Psoas muscle (tissue), 8 donors: Measurements from ENCODE around the gene ADAMTS4. TPM values are rescaled to one million over a fixed set of nuclear protein-coding genes. Genes with fewer than 3 reads are reported as not detected.

Experiments used
- ATAC-seq, 4 donors: fragments of 200-7000 bp; cut with Tn5 transposase; one replicate each; pipeline ENCODE4 v1.9.1; 2020; ENCODE audit warnings: moderate library complexity in 3 of 4, mild to moderate bottlenecking in 2 of 4
- DNase-seq, 2 donors: peaks; one replicate each; pipeline ENCODE4 v3.0.0-alpha.2; 2020
- H3K27ac ChIP-seq: fragments of 200-600 bp; one replicate; pipeline ENCODE4 v1.8.0; 2022
- H3K27me3 ChIP-seq, 3 donors: fragments of 200-600 bp in 1 of 3; one replicate each; pipeline versions ENCODE4 v1.6.1 to v1.8.0; 2013 to 2022; ENCODE audit warnings: low read length in 2 of 3, mild to moderate bottlenecking in 2 of 3, moderate library complexity in 1 of 3; ENCODE audit not compliant: insufficient read depth in 3 of 3
- H3K36me3 ChIP-seq, 2 donors: fragments of 200-600 bp in 1 of 2; one replicate each; pipeline versions ENCODE4 v1.6.1 to v1.8.0; 2013 to 2022; ENCODE audit warnings: low read depth in 1 of 2, mild to moderate bottlenecking in 1 of 2, moderate library complexity in 1 of 2; ENCODE audit not compliant: insufficient read depth in 1 of 2
- H3K4me1 ChIP-seq: fragments of 200-600 bp; one replicate; pipeline ENCODE4 v1.8.0; 2022
- H3K4me3 ChIP-seq: fragments of 200-600 bp; one replicate; pipeline ENCODE4 v1.8.0; 2022; ENCODE audit warnings: mild to moderate bottlenecking
- H3K9me3 ChIP-seq: fragments of 200-600 bp; one replicate; pipeline ENCODE4 v1.8.0; 2022
- WGBS, 3 donors: extraction: QIAGEN DNeasy Blood & Tissue Kit; methylation state at CpG; one replicate each; pipeline versions ENCODE4 v1.1.6 to v1.1.7; 2013; 5-methylcytosine and 5-hydroxymethylcytosine counted together
- intact Hi-C, 2 donors: fragments of 100-400 bp; cut with DNase I; formaldehyde crosslinking; loops; one replicate each; pipeline versions ENCODE4 v1.11.0 to v1.14.2; 2022
- polyA plus RNA-seq, 3 donors: library from polyadenylated mRNA; stranded (reverse); fragments of 200-250 nt; gene quantifications; one replicate each; pipeline ENCODE4 v1.2.3, GENCODE V29; 2013
- total RNA-seq, 4 donors: library from RNA; stranded (reverse); fragmentation: NEBNext Ultra II Directional in 2 of 4; extraction: Animal tissue kit (Norgen Biotek cat#: 25700) in 2 of 4; gene quantifications; one replicate each; pipeline versions ENCODE4 v1.2.1 to v1.2.4, GENCODE V29; 2021 to 2023
- TF ChIP-seq, protein P1 (sequence below): fragments of 200-600 bp; IDR thresholded peaks from one replicate; pipeline ENCODE4 v1.8.0; 2022; ENCODE audit warnings: antibody characterized with exemption
- donor health status: healthy with polysubstance abuse.
- donor health status: DM: no; HTN: no; CAD: no; lungs with moderate emphysema.
- donor health status: Bipolar disorder and iron deficiency.
- donor health status: healthy.
- donor health status: DM: yes; HTN: yes; CAD: no.
- donor health status: DM: no; HTN: no; CAD: no.
- donor health status: DM: no; HTN: no; CAD: no.
- donor health status: DM: yes; HTN: yes; CAD: no.

ADAMTS4 gene
- total and polyA plus RNA-seq, 7 donors: 0.88 to 8.9 (median 1.3) TPM

GRCh38 chr1:161162806-161163205 is 36.0 kb downstream of the ADAMTS4 start:
- no peaks in the 10 kb centered on the region for H3K9me3 ChIP-seq
- intact Hi-C loops: no loop called here
- ATAC-seq (no peak), DNase-seq (no peak)
- no peak overlapping the region for H3K27ac ChIP-seq
- no peak overlapping the region for H3K4me3 ChIP-seq
- H3K36me3 ChIP-seq: peaks cover 0 to 49% of the 10 kb centered on the region in 2 donors
- TF ChIP-seq, protein P1, sequence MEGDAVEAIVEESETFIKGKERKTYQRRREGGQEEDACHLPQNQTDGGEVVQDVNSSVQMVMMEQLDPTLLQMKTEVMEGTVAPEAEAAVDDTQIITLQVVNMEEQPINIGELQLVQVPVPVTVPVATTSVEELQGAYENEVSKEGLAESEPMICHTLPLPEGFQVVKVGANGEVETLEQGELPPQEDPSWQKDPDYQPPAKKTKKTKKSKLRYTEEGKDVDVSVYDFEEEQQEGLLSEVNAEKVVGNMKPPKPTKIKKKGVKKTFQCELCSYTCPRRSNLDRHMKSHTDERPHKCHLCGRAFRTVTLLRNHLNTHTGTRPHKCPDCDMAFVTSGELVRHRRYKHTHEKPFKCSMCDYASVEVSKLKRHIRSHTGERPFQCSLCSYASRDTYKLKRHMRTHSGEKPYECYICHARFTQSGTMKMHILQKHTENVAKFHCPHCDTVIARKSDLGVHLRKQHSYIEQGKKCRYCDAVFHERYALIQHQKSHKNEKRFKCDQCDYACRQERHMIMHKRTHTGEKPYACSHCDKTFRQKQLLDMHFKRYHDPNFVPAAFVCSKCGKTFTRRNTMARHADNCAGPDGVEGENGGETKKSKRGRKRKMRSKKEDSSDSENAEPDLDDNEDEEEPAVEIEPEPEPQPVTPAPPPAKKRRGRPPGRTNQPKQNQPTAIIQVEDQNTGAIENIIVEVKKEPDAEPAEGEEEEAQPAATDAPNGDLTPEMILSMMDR: no peak
- WGBS, 3 donors: 91 to 93% (median 91%) methylated on average over 10 of the region's 10 CpGs
- peaks cover 31% of the 10 kb centered on the region for H3K4me1 ChIP-seq
- H3K27me3 ChIP-seq: no peaks in the 10 kb centered on the region

- Histone ChIP-seq H3K4me1 (peaks cover 23% of the 10 kb centered on the region), H3K9me3 (no peaks in the 10 kb centered on the region), H3K27ac (no peak overlapping the region), H3K4me3 (no peak overlapping the region), H3K36me3 (peaks cover 0 to 54% of the 10 kb centered on the region in 2 donors), H3K27me3 (no peaks in the 10 kb centered on the region)
- intact Hi-C loops: no loop called here
- ATAC-seq (no peak), DNase-seq (no peak)
- WGBS, 3 donors: 77 to 82% (median 79%) methylated on average over 7 of the region's 7 CpGs
- TF ChIP-seq, protein P1: no peak
These were observed 36.8 kb downstream of the ADAMTS4 start for GRCh38 chr1:161162052-161162451.

DNA sequence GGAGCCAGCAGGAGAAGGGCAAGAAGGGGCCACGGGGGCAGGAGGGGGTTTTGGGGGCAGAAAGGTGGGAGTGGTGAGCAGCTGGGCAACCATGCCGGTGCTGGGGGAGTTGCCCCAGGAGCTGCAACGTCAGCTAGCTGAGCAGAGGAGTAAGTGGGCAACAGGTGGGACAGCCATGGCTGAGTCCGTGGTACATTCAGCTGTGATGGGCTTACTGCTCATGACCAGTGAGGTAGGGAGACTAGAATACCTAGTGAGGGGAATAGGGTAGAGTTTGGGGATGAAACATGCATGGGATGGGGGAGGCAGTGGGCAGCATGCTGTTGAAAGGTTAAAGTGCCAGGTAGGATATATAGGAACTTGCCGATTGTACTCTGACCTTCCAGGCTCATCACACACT is 37.2 kb downstream of the ADAMTS4 start:
- DNase-seq (no peak), ATAC-seq (no peak)
- TF ChIP-seq, protein P1: no peak
- Histone ChIP-seq H3K27me3 (no peaks in the 10 kb centered on the region), H3K9me3 (no peaks in the 10 kb centered on the region), H3K27ac (no peak overlapping the region), H3K4me3 (no peak overlapping the region), H3K36me3 (peaks cover 0 to 58% of the 10 kb centered on the region in 2 donors), H3K4me1 (peaks cover 22% of the 10 kb centered on the region)
- WGBS, 3 donors: 64 to 85% (median 77%) methylated on average over 5 of the region's 5 CpGs
- intact Hi-C loops: no loop called here

GRCh38 chr1:161160671-161161145 is 38.1 kb downstream of the ADAMTS4 start:
- no peaks in the 10 kb centered on the region for H3K27me3 ChIP-seq
- peak overlapping the region; percentile 87 for H3K4me3 ChIP-seq
- peak in 1 of 2 donors; percentile 45 for DNase-seq
- ATAC-seq: no peak
- TF ChIP-seq, protein P1: no peak
- no peaks in the 10 kb centered on the region for H3K9me3 ChIP-seq
- WGBS, 3 donors: 89 to 91% (median 89%) methylated on average over 22 of the region's 22 CpGs
- intact Hi-C loops: no loop called here
- no peak overlapping the region for H3K27ac ChIP-seq
- peaks cover 0 to 59% of the 10 kb centered on the region in 2 donors for H3K36me3 ChIP-seq
- peaks cover 22% of the 10 kb centered on the region for H3K4me1 ChIP-seq

- Histone ChIP-seq H3K27ac (peak overlapping the region; percentile 79), H3K4me3 (peak overlapping the region; percentile 87), H3K36me3 (peaks cover 0 to 58% of the 10 kb centered on the region in 2 donors), H3K4me1 (peaks cover 15% of the 10 kb centered on the region), H3K9me3 (no peaks in the 10 kb centered on the region), H3K27me3 (no peaks in the 10 kb centered on the region)
- 5 to 7% (median 6%) methylated on average over 11 of the region's 11 CpGs for WGBS, 3 donors
- ATAC-seq (no peak), DNase-seq (no peak)
- intact Hi-C loops: no loop called here
- TF ChIP-seq, protein P1: no peak
These were observed 39.0 kb downstream of the ADAMTS4 start for GRCh38 chr1:161159913-161160243.
